GM20000 (cell line): ENCODE results near the gene C16orf92.

Experiments used
- DNase-seq: peaks from one replicate; pipeline ENCODE4 v3.0.0; 2012; ENCODE audit warnings: low spot score
- CTCF ChIP-seq: IDR thresholded peaks from 2 replicates; pipeline ENCODE4 v1.5.1; 2012; ENCODE audit warnings: mild to moderate bottlenecking, control low read depth; ENCODE audit errors: extremely low read depth, missing control alignments

The C16orf92 gene

DNA sequence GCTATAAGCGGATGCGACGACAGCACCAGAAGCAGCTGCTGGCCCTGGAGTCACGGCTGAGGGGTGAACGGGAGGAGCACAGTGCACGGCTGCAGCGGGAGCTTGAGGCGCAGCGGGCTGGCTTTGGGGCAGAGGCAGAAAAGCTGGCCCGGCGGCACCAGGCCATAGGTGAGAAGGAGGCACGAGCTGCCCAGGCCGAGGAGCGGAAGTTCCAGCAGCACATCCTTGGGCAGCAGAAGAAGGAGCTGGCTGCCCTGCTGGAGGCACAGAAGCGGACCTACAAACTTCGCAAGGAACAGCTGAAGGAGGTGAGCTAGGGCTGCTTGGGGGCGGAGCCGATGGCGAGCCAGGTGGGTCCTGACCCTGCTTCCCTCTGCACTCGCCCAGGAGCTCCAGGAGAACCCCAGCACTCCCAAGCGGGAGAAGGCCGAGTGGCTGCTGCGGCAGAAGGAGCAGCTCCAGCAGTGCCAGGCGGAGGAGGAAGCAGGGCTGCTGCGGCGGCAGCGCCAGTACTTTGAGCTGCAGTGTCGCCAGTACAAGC, 37.7 kb upstream of the C16orf92 start:
- DNase-seq = no peak
- TF ChIP-seq CTCF = no peak

DNA sequence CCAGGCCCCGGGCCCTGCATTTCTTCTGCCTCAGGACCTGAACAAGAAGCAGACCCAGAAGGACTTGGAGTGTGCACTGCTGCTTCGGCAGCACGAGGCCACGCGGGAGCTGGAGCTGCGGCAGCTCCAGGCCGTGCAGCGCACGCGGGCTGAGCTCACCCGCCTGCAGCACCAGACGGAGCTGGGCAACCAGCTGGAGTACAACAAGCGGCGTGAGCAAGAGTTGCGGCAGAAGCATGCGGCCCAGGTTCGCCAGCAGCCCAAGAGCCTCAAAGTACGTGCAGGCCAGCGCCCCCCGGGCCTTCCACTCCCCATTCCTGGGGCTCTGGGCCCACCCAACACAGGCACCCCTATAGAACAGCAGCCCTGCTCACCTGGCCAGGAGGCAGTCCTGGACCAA, 36.8 kb upstream of the C16orf92 start:
- no peak for DNase-seq
- no peak for TF ChIP-seq CTCF

DNA sequence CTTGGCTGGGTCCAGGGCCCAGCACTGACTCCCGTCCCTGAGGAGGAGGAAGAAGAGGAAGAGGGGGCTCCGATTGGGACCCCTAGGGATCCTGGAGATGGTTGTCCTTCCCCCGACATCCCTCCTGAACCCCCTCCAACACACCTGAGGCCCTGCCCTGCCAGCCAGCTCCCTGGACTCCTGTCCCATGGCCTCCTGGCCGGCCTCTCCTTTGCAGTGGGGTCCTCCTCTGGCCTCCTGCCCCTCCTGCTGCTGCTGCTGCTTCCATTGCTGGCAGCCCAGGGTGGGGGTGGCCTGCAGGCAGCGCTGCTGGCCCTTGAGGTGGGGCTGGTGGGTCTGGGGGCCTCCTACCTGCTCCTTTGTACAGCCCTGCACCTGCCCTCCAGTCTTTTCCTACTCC, 36.1 kb upstream of the C16orf92 start:
- TF ChIP-seq CTCF = no peak
- no peak for DNase-seq

GRCh38 chr16:29987371-29988085, 35.5 kb upstream of the C16orf92 start:
- no peak for TF ChIP-seq CTCF
- DNase-seq = no peak

GRCh38 chr16:29988346-29989075, 34.5 kb upstream of the C16orf92 start:
- TF ChIP-seq CTCF = no peak

GRCh38 chr16:29989111-29989858, 33.7 kb upstream of the C16orf92 start:
- no peak for DNase-seq
- TF ChIP-seq CTCF = no peak

More at GRCh38 chr16:29988346-29989075, 34.5 kb upstream of the C16orf92 start:
- DNase-seq = no peak
